Fibroblast of lung (primary cell): Measurements from ENCODE around the gene ZSWIM7. TPM values are rescaled to one million over a fixed set of nuclear protein-coding genes. Genes with fewer than 3 reads are reported as not detected.

Source experiments
- DNase-seq, 2 donors: peaks; one replicate each; pipeline versions ENCODE4 v3.0.0 to v3.0.0-alpha.2; 2010; ENCODE audit warnings: low read depth in 2 of 2
- H2AFZ ChIP-seq: 2 replicates; pipeline ENCODE4 v1.5.1; 2012; ENCODE audit warnings: low read length, control low read depth, inconsistent platforms
- H3K27ac ChIP-seq: 2 replicates; pipeline ENCODE4 v1.5.1; 2011; ENCODE audit warnings: low read length, control low read depth; ENCODE audit not compliant: insufficient read depth
- H3K27me3 ChIP-seq: 2 replicates; pipeline ENCODE4 v1.5.1; 2011; ENCODE audit warnings: mild to moderate bottlenecking, low read length; ENCODE audit not compliant: control insufficient read depth, insufficient read depth
- H3K36me3 ChIP-seq: 2 replicates; pipeline ENCODE4 v1.5.1; 2011; ENCODE audit warnings: low read length; ENCODE audit not compliant: control insufficient read depth, insufficient read depth
- H3K4me1 ChIP-seq: 2 replicates; pipeline ENCODE4 v1.5.1; 2011; ENCODE audit warnings: low read length; ENCODE audit not compliant: control insufficient read depth, insufficient read depth; ENCODE audit errors: extremely low read depth
- H3K4me2 ChIP-seq: 2 replicates; pipeline ENCODE4 v1.5.1; 2011; ENCODE audit warnings: low read length, control low read depth; ENCODE audit not compliant: insufficient read depth; ENCODE audit errors: extremely low read depth
- H3K4me3 ChIP-seq, 4 experiments: fragments of 200-600 bp in 1 of 4; sonication (generic) in 1 of 4; replicated peaks in 1 of 4; 2 replicates each; pipeline ENCODE4 v1.5.1; 2011 to 2016; ENCODE audit warnings: low read length in 4 of 4, low read depth in 3 of 4, mild to moderate bottlenecking in 3 of 4, control low read depth in 2 of 4, inconsistent platforms in 1 of 4, mixed read lengths in 1 of 4; ENCODE audit not compliant: insufficient read depth in 1 of 4; ENCODE audit errors: control extremely low read depth in 1 of 4
- H3K79me2 ChIP-seq: 2 replicates; pipeline ENCODE4 v1.5.1; 2012; ENCODE audit warnings: mild to moderate bottlenecking, low read length, inconsistent platforms; ENCODE audit not compliant: control insufficient read depth, insufficient read depth
- H3K9ac ChIP-seq: 2 replicates; pipeline ENCODE4 v1.5.1; 2011; ENCODE audit warnings: mild to moderate bottlenecking, low read length, control low read depth; ENCODE audit not compliant: insufficient read depth
- H3K9me3 ChIP-seq: 2 replicates; pipeline ENCODE4 v1.5.1; 2012; ENCODE audit warnings: low read depth, low read length; ENCODE audit not compliant: control insufficient read depth, insufficient read depth
- H4K20me1 ChIP-seq: 2 replicates; pipeline ENCODE4 v1.5.1; 2011; ENCODE audit warnings: low read length; ENCODE audit not compliant: control insufficient read depth, insufficient read depth; ENCODE audit errors: extremely low read depth
- EZH2 ChIP-seq: IDR thresholded peaks from 2 replicates; pipeline ENCODE4 v1.5.1; 2012; ENCODE audit warnings: low read length, control low read depth, mild to moderate bottlenecking; ENCODE audit errors: missing control alignments
- polyA plus RNA-seq, 2 donors: library from polyadenylated mRNA; depleted of rRNA in 1 of 2; stranded (reverse) in 1 of 2; unstranded in 1 of 2; fragments of >200 nt; gene quantifications; 2 replicates each; pipeline ENCODE4 v1.2.1, GENCODE V29; 2011 to 2012; ENCODE audit warnings: missing spikeins in 1 of 2
- total RNA-seq: library from RNA; depleted of rRNA; stranded (reverse); fragments of >200 nt; gene quantifications from 2 replicates; pipeline ENCODE4 v1.2.1, GENCODE V29; 2014
- TF ChIP-seq, protein P1 (sequence below), 2 donors: IDR thresholded peaks in 1 of 2; conservative IDR thresholded peaks in 1 of 2; 1 replicate in 1 of 2; 2 replicates in 1 of 2; pipeline ENCODE4 v1.5.1; 2011 to 2012; ENCODE audit warnings: low read length in 2 of 2, control low read depth in 1 of 2, inconsistent platforms in 1 of 2, low read depth in 1 of 2, mild to moderate bottlenecking in 1 of 2

ZSWIM7 gene
- total and polyA plus RNA-seq, 2 donors (not counting 1 experiment from before 2014, with no cell fraction given): 17.6 to 28.9 TPM

GRCh38 chr17:15930426-15930825 is 69.1 kb downstream of the ZSWIM7 start:
- no peak overlapping the region for H3K9ac ChIP-seq
- TF ChIP-seq, protein P1, sequence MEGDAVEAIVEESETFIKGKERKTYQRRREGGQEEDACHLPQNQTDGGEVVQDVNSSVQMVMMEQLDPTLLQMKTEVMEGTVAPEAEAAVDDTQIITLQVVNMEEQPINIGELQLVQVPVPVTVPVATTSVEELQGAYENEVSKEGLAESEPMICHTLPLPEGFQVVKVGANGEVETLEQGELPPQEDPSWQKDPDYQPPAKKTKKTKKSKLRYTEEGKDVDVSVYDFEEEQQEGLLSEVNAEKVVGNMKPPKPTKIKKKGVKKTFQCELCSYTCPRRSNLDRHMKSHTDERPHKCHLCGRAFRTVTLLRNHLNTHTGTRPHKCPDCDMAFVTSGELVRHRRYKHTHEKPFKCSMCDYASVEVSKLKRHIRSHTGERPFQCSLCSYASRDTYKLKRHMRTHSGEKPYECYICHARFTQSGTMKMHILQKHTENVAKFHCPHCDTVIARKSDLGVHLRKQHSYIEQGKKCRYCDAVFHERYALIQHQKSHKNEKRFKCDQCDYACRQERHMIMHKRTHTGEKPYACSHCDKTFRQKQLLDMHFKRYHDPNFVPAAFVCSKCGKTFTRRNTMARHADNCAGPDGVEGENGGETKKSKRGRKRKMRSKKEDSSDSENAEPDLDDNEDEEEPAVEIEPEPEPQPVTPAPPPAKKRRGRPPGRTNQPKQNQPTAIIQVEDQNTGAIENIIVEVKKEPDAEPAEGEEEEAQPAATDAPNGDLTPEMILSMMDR (conservative IDR thresholded peaks at IDR 0.05 in 1 of 2, IDR thresholded peaks at IDR 0.05 in 1 of 2; ENCODE audit: low read depth in 1 of 2, low read length in 2 of 2): no peak
- TF ChIP-seq EZH2: no peak
- H3K79me2 ChIP-seq: no peaks in the 10 kb centered on the region
- no peak for DNase-seq
- no peaks in the 10 kb centered on the region for H3K36me3 ChIP-seq
- no peaks in the 10 kb centered on the region for H4K20me1 ChIP-seq
- H3K27me3 ChIP-seq: peaks cover 10% of the 10 kb centered on the region
- H3K27ac ChIP-seq: no peak overlapping the region
- no peak overlapping the region for H3K4me2 ChIP-seq
- no peaks in the 10 kb centered on the region for H3K4me1 ChIP-seq
- no peak overlapping the region for H3K4me3 ChIP-seq
- H2AFZ ChIP-seq: no peak overlapping the region
- no peaks in the 10 kb centered on the region for H3K9me3 ChIP-seq

GRCh38 chr17:15929941-15930340 is 69.6 kb downstream of the ZSWIM7 start:
- no peak for DNase-seq
- H3K36me3 ChIP-seq: no peaks in the 10 kb centered on the region
- TF ChIP-seq, protein P1 (conservative IDR thresholded peaks at IDR 0.05 in 1 of 2, IDR thresholded peaks at IDR 0.05 in 1 of 2; ENCODE audit: low read depth in 1 of 2, low read length in 2 of 2): no peak
- TF ChIP-seq EZH2: no peak
- no peak overlapping the region for H3K27ac ChIP-seq
- H3K4me1 ChIP-seq: no peaks in the 10 kb centered on the region
- H3K4me3 ChIP-seq: no peak overlapping the region
- H4K20me1 ChIP-seq: no peaks in the 10 kb centered on the region
- H3K79me2 ChIP-seq: no peaks in the 10 kb centered on the region
- no peaks in the 10 kb centered on the region for H3K9me3 ChIP-seq
- H3K4me2 ChIP-seq: no peak overlapping the region
- no peak overlapping the region for H3K9ac ChIP-seq
- peaks cover 10% of the 10 kb centered on the region for H3K27me3 ChIP-seq
- H2AFZ ChIP-seq: no peak overlapping the region

DNA sequence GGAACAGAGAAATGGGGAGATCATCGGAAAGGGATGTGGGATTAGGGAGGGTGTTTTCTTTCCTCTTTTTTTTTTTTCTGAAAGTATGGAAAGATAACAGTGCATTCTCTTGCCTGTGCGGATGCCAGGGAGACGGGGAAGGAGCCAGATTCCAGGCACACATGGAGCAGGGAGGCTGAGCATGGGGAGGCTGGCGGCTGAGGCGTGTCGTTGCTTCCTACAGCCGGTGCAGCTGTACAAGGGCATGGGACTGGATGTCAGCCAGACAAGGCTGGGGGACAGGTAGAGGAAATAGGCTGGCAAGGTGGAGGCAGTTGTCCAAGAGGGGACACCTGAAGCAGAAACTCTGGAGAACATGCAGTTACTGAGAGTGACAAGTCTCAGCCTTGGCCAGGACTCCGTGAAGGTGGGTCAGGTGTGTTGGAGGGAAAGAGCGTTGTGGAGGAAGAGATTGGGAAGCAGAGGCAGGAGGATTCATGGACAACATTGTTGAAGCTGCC is 71.2 kb downstream of the ZSWIM7 start:
- DNase-seq: no peak
- TF ChIP-seq, protein P1 (conservative IDR thresholded peaks at IDR 0.05 in 1 of 2, IDR thresholded peaks at IDR 0.05 in 1 of 2; ENCODE audit: low read depth in 1 of 2, low read length in 2 of 2): no peak
- no peak for TF ChIP-seq EZH2
- Histone ChIP-seq H3K4me1 (no peaks in the 10 kb centered on the region), H3K4me2 (no peak overlapping the region), H3K36me3 (no peaks in the 10 kb centered on the region), H4K20me1 (no peaks in the 10 kb centered on the region), H3K9me3 (no peaks in the 10 kb centered on the region), H3K4me3 (no peak overlapping the region), H3K27me3 (peaks cover 10% of the 10 kb centered on the region), H2AFZ (no peak overlapping the region), H3K27ac (no peak overlapping the region), H3K79me2 (no peaks in the 10 kb centered on the region), H3K9ac (no peak overlapping the region)

Other genes with a start within 250 kb of the ZSWIM7 start
- 10.5 and 17.2 TPM in 2 replicates for gene ADORA2B, start 54.6 kb downstream of the ZSWIM7 start, total RNA-seq
- 3.1 and 6.3 TPM in 2 replicates for gene ADORA2B, start 54.6 kb downstream of the ZSWIM7 start, polyA plus RNA-seq
- gene TTC19, start 120 bp upstream of the ZSWIM7 start, total RNA-seq: 23.0 and 36.2 TPM in 2 replicates
- 4.2 and 4.3 TPM in 2 replicates for gene TTC19, start 120 bp upstream of the ZSWIM7 start, polyA plus RNA-seq
- 63.2 and 106 TPM in 2 replicates for gene NCOR1, start 215.8 kb upstream of the ZSWIM7 start, total RNA-seq
- gene NCOR1, start 215.8 kb upstream of the ZSWIM7 start, polyA plus RNA-seq: 67.6 and 92.8 TPM in 2 replicates
- 14.4 and 19.3 TPM in 2 replicates for gene PIGL, start 217.5 kb upstream of the ZSWIM7 start, total RNA-seq
- gene PIGL, start 217.5 kb upstream of the ZSWIM7 start, polyA plus RNA-seq: 12.6 and 16.4 TPM in 2 replicates